ENCODE data around the gene TIMM13.
"Not testable (repeated sequence)": the region's sequence is repeated elsewhere in the genome, so short reads cannot be mapped to it uniquely, and the experiment has no call there.

The TIMM13 gene

DNA sequence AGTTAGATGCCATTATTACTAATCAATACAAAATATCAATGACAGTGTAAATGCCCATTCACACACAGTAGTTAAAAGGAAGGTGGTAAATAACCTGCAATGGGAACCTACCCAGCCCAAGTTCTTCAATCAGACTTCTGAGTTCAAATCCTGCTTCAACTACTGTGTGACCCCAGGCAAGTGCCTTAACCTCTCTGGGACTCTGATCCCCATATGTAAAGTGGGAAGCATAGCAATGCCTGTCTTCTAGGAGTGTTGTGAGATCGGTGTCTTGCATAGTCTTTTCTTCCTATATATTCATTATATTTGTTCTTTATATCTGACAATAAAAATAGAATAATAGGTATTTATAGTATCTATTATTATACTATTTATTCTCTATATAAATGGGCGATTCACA, 6.9 kb downstream of the TIMM13 start:
- no peak for DNase-seq (ENCODE audit: extremely low spot score)
- POLR2A ChIA-PET, result no interaction called here
- TF ChIP-seq, protein P1, sequence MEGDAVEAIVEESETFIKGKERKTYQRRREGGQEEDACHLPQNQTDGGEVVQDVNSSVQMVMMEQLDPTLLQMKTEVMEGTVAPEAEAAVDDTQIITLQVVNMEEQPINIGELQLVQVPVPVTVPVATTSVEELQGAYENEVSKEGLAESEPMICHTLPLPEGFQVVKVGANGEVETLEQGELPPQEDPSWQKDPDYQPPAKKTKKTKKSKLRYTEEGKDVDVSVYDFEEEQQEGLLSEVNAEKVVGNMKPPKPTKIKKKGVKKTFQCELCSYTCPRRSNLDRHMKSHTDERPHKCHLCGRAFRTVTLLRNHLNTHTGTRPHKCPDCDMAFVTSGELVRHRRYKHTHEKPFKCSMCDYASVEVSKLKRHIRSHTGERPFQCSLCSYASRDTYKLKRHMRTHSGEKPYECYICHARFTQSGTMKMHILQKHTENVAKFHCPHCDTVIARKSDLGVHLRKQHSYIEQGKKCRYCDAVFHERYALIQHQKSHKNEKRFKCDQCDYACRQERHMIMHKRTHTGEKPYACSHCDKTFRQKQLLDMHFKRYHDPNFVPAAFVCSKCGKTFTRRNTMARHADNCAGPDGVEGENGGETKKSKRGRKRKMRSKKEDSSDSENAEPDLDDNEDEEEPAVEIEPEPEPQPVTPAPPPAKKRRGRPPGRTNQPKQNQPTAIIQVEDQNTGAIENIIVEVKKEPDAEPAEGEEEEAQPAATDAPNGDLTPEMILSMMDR (IDR thresholded peaks at IDR 0.05; ENCODE audit: control extremely low read depth, extremely low read depth, low read depth, missing control alignments), result no peak
- CTCF ChIA-PET, result interaction anchor here (1.2 kb wide), 1 partner anchor 249 kb away, joined by 3 read pairs; no protein-coding TSS in a partner anchor

DNA sequence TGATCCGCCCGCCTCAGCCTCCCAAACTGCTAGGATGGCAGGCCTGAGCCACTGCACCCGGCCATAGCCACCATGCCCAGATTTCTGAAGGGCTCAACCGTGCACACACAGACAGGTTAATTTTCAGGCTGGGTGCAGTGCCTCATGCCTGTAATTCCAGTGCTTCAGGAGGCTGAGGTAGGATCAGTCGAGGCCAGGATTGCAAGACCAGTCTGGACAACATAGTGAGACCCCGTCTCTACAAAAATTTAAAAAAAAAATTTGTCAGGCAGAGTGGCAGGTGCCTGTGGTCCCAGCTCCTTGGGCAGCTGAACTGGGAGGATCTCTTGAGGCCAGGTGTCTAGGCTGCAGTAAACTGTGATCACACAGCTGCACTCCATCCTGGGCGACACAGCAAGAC, 7.6 kb downstream of the TIMM13 start:
- CTCF ChIA-PET, result no interaction called here
- no peak for DNase-seq (ENCODE audit: extremely low spot score)
- POLR2A ChIA-PET, result no interaction called here
- TF ChIP-seq, protein P1 (IDR thresholded peaks at IDR 0.05; ENCODE audit: control extremely low read depth, extremely low read depth, low read depth, missing control alignments), result no peak

DNA sequence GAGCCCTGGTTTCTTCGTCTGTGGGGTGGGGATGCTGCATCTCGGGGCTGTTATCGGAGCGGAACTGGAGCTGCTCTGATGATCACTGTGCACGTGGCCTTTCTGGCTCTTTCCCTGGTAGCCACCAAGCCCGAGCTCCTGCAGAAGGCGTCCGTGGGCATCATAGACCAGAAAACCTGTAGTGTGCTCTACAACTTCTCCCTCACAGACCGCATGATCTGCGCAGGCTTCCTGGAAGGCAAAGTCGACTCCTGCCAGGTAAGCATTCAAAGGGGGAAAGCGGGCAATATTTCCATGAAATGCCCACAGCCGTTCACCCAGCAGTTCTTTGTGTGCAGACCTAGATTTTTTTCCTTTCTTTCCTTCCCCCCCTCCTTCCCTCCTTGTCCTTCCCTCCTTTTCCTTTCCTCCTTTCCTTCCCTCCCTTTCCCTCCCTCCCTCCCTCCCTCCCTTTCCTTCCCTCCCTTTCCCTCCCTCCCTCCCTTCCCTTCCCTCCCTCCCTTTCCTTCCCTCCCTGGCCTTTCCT, 9.4 kb downstream of the TIMM13 start:
- TF ChIP-seq, protein P1 (IDR thresholded peaks at IDR 0.05; ENCODE audit: control extremely low read depth, extremely low read depth, low read depth, missing control alignments), result no peak
- POLR2A ChIA-PET, result interaction anchor here (0.6 kb wide), 1 partner anchor 193 kb away, joined by 3 read pairs; no protein-coding TSS in a partner anchor
- CTCF ChIA-PET, result no interaction called here
- DNase-seq (ENCODE audit: extremely low spot score), result no peak

DNA sequence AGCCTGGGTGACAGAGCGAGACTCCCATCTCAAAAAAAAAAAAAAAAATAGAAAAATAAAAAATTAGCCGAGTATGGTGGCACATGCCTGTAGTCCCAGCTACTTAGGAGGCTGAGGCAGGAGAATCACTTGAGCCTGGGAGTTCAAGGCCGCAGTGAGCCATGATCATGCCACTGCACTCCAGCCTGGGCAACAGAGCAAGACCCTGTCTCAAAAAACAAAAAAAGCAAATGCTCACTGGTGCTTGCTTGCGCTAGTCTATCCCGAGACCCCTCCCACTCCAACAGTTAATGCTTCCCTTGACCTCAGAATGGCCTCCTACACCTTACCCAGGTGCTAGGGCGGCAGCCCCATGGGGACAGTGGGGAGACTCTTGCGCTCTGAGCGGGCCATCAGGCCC, 9.9 kb downstream of the TIMM13 start:
- DNase-seq (ENCODE audit: extremely low spot score); CTCF ChIA-PET: not testable (repeated sequence)
- POLR2A ChIA-PET, result interaction anchor here (0.6 to 0.7 kb wide), 2 partner anchors 192 to 619 kb away, joined by 3 to 5 read pairs; no protein-coding TSS in a partner anchor

DNA sequence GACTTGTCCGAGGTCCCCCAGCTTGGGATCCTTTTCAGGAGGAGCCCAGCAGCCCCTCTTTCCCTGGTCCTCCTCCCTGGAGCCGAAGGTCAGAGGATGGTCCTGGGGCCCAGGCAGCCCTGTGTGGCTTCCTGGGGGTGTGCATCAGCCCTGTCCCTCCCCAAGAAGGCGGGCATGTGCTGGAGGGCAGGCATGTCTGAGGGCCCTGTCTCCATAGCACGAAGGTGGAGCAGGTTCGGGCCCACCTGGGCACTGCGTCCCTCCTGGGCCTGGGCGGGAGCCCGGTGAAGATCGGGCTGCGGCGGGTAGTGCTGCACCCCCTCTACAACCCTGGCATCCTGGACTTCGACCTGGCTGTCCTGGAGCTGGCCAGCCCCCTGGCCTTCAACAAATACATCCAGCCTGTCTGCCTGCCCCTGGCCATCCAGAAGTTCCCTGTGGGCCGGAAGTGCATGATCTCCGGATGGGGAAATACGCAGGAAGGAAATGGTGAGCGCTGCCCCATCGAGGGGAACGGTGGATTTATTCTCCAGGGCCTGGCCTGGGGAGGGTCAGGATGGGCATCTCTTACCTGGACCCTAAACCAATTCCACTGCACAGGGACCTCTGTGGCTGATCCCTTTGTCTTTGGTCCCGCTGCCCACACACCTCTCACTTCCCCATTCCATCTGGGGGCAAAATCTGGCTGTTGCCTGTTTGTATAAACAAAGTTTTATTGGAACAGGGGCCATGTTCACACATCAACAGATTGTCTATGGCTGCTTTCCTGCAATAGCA, 10.9 kb downstream of the TIMM13 start:
- TF ChIP-seq, protein P1 (IDR thresholded peaks at IDR 0.05; ENCODE audit: control extremely low read depth, extremely low read depth, low read depth, missing control alignments), result no peak
- no peak for DNase-seq (ENCODE audit: extremely low spot score)
- ChIA-PET CTCF (no interaction called here), POLR2A (interaction anchor here (0.7 kb wide), 1 partner anchor 620 kb away, joined by 5 read pairs; no protein-coding TSS in a partner anchor)

DNA sequence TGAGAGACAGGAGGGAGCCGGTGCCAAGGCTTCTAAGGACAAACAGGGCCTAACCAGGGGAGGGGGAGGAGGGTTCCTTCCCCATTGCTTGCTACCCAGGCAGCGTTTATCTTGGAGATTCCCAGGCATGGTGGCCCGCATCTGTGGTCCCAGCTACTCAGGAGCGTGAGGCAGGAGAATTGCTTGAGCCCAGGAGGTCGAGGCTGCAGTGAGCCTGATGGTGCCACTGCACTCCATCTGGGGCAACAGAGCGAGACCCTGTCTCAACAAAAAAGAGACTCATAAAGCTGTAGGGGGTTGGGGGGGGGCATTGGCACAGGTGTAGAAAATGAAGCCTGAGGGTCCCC, 11.4 kb downstream of the TIMM13 start:
- CTCF ChIA-PET, result no interaction called here
- no peak for DNase-seq (ENCODE audit: extremely low spot score)
- TF ChIP-seq, protein P1 (IDR thresholded peaks at IDR 0.05; ENCODE audit: control extremely low read depth, extremely low read depth, low read depth, missing control alignments), result no peak
- POLR2A ChIA-PET, result no interaction called here

DNA sequence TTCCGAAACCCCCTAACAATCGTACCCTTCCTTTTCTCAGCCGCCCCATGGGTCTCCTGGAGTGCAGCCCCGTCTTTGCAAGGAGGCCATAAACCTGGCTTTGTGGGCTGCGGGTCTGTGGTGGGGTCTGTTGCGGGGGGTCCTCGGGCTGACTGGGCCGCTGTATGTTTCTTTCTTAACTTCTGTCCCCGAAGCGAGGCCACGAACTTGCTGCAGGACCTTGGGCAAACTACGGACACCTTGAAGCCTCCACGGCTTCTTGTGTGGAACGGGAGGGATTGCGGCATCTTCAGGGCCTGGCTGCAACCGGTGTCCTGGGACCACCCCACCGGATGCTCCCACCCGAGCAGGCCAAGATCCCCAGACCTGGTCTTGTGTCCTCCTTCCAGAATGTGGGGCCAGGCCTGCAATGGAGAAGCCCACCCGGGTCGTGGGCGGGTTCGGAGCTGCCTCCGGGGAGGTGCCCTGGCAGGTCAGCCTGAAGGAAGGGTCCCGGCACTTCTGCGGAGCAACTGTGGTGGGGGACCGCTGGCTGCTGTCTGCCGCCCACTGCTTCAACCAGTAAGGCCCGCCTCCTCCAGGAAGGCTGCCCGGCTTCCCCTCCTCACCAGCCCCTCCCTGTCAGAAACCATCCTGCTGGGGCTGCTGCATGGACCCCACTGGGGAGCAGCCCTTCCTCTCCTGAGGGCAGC, 12.0 kb downstream of the TIMM13 start:
- ChIA-PET CTCF (interaction anchor here (1.3 kb wide), 1 partner anchor 30 kb away, joined by 3 read pairs; no protein-coding TSS in a partner anchor), POLR2A (no interaction called here)
- TF ChIP-seq, protein P1 (IDR thresholded peaks at IDR 0.05; ENCODE audit: control extremely low read depth, extremely low read depth, low read depth, missing control alignments), result no peak
- no peak for DNase-seq (ENCODE audit: extremely low spot score)

Data from GM10248 (cell line).